HTERT RPE-1 (cell line): ENCODE data around the gene ECSCR.
"Not testable (repeated sequence)": the region's sequence is repeated elsewhere in the genome, so short reads cannot be mapped to it uniquely, and the experiment has no call there.

Experiments used
- in situ Hi-C: fragments of 300-500 bp; cut with MboI; formaldehyde crosslinking; loops from 4 replicates; pipeline ENCODE4 v1.14.3; 2020; ENCODE audit warnings: low sequenced_read_pairs

ECSCR gene

GRCh38 chr5:139414581-139415130 is 47.9 kb downstream of the ECSCR start:
- in situ Hi-C loops: no loop called here

GRCh38 chr5:139413963-139414362 is 48.6 kb downstream of the ECSCR start:
- in situ Hi-C loops: no loop called here

- in situ Hi-C loops: no loop called here
These were observed 49.4 kb downstream of the ECSCR start for GRCh38 chr5:139413153-139413552.

- in situ Hi-C loops: no loop called here
These were observed 51.3 kb downstream of the ECSCR start for GRCh38 chr5:139410993-139411828.

GRCh38 chr5:139410121-139410992 is 52.2 kb downstream of the ECSCR start:
- in situ Hi-C loops: no loop called here

- in situ Hi-C loops: not testable (repeated sequence)
These were observed 53.4 kb downstream of the ECSCR start for GRCh38 chr5:139409116-139409515.

- in situ Hi-C loops: no loop called here
These were observed 54.4 kb downstream of the ECSCR start for GRCh38 chr5:139408191-139408590.

- in situ Hi-C loops: no loop called here
These were observed 55.0 kb downstream of the ECSCR start for GRCh38 chr5:139407517-139407916.

GRCh38 chr5:139406963-139407362 is 55.6 kb downstream of the ECSCR start:
- in situ Hi-C loops: no loop called here

GRCh38 chr5:139404484-139404840 is 58.1 kb downstream of the ECSCR start:
- in situ Hi-C loops: no loop called here

- in situ Hi-C loops: no loop called here
These were observed 58.6 kb downstream of the ECSCR start, which contains the start of gene SPATA24 for GRCh38 chr5:139403787-139404483. SPATA24 (minus strand) TSS chr5:139404089; CDS start chr5:139404060, 29 bp downstream.

- in situ Hi-C loops: no loop called here
These were observed 59.1 kb downstream of the ECSCR start for GRCh38 chr5:139403418-139403786.

- in situ Hi-C loops: no loop called here
These were observed 59.9 kb downstream of the ECSCR start for GRCh38 chr5:139402561-139403158.

GRCh38 chr5:139401546-139401945 is 61.0 kb downstream of the ECSCR start:
- in situ Hi-C loops: no loop called here

- in situ Hi-C loops: no loop called here
These were observed 62.9 kb downstream of the ECSCR start for GRCh38 chr5:139399501-139400121.
